K562 (cell line): ENCODE results near the gene PPAN. TPM values are rescaled to one million over a fixed set of nuclear protein-coding genes. Genes with fewer than 3 reads are reported as not detected.

ENCODE experiments used
- CREM ChIP-seq: IDR thresholded peaks from 2 replicates; pipeline ENCODE4 v1.6.1; 2014; ENCODE audit warnings: antibody characterized with exemption, low read depth
- CTBP1 ChIP-seq: fragments of 450-650 bp; IDR thresholded peaks from 2 replicates; pipeline ENCODE4 v1.6.1; 2016; ENCODE audit warnings: borderline replicate concordance
- DMBX1 ChIP-seq: fragments of 250-450 bp; sonication (Bioruptor Pico); IDR thresholded peaks from 2 replicates; pipeline ENCODE4 v1.8.0; 2022; ENCODE audit warnings: inconsistent platforms, mild to moderate bottlenecking, moderate library complexity, borderline replicate concordance
- EP300 ChIP-seq: IDR thresholded peaks from 2 replicates; pipeline ENCODE4 v1.6.1; 2012; ENCODE audit warnings: low read length, improper control_type of control experiment
- FOXA3 ChIP-seq, 2 experiments: fragments of 450-650 bp in 1 of 2; sonication (generic) in 1 of 2; formaldehyde crosslinking; IDR thresholded peaks in 1 of 2; conservative IDR thresholded peaks in 1 of 2; 2 replicates each; pipeline versions ENCODE4 v1.4.0 to v1.8.0; 2020 to 2022; ENCODE audit warnings: mild to moderate bottlenecking in 2 of 2, missing genetic modification reagents in 1 of 2
- FOXM1 ChIP-seq, 2 experiments: fragments of 450-650 bp in 1 of 2; sonication (generic) in 1 of 2; formaldehyde crosslinking in 1 of 2; IDR thresholded peaks; 2 replicates each; pipeline versions ENCODE4 v1.6.1 to v1.9.0; 2017 to 2022; ENCODE audit warnings: low read depth in 2 of 2, mild to moderate bottlenecking in 2 of 2, missing genetic modification reagents in 1 of 2, moderate library complexity in 1 of 2
- GATAD2A ChIP-seq: fragments of 450-650 bp; IDR thresholded peaks from 2 replicates; pipeline ENCODE4 v1.6.1; 2017
- HMG20A ChIP-seq: fragments of 450-650 bp; formaldehyde crosslinking; conservative IDR thresholded peaks from 2 replicates; pipeline ENCODE4 v1.4.0; 2020; ENCODE audit warnings: mild to moderate bottlenecking, mixed read lengths
- HSF4 ChIP-seq: fragments of 250-450 bp; sonication (Bioruptor Pico); IDR thresholded peaks from 2 replicates; pipeline ENCODE4 v2.1.2; 2022; ENCODE audit warnings: mild to moderate bottlenecking, moderate library complexity, borderline replicate concordance
- KLF10 ChIP-seq: fragments of 250-450 bp; sonication (Bioruptor Pico); IDR thresholded peaks from 2 replicates; pipeline ENCODE4 v1.6.1; 2021; ENCODE audit warnings: matching md5 sums
- NR1H2 ChIP-seq: sonication (generic); formaldehyde crosslinking; IDR thresholded peaks from 2 replicates; pipeline ENCODE4 v1.4.0; 2020; ENCODE audit warnings: mild to moderate bottlenecking, missing genetic modification reagents
- NRF1 ChIP-seq, 2 experiments: fragments of 450-650 bp; IDR thresholded peaks in 1 of 2; conservative IDR thresholded peaks in 1 of 2; 2 replicates each; pipeline ENCODE4 v1.6.1; 2014; ENCODE audit warnings: mild to moderate bottlenecking in 2 of 2
- PHF8 ChIP-seq: fragments of 200-600 bp; sonication (generic); IDR thresholded peaks from 2 replicates; pipeline ENCODE4 v1.6.1; 2012; ENCODE audit warnings: mixed run types, mild to moderate bottlenecking, inconsistent platforms, low read length, moderate library complexity, borderline replicate concordance
- RBM14 ChIP-seq: fragments of 200-400 bp; formaldehyde crosslinking; IDR thresholded peaks from 2 replicates; pipeline ENCODE4 v1.6.1; 2018; ENCODE audit warnings: low read depth, mild to moderate bottlenecking, low read length, moderate library complexity, borderline replicate concordance; ENCODE audit not compliant: insufficient read depth
- RUNX1 ChIP-seq: sonication (generic); IDR thresholded peaks from 2 replicates; pipeline ENCODE4 v1.6.1; 2016; ENCODE audit warnings: antibody characterized with exemption, low read depth
- TCF7L2 ChIP-seq: fragments of 150-350 bp; IDR thresholded peaks from 2 replicates; pipeline ENCODE4 v1.6.1; 2016; ENCODE audit warnings: low read depth, mild to moderate bottlenecking, low read length, moderate library complexity
- TEAD2 ChIP-seq: fragments of 450-650 bp; IDR thresholded peaks from 2 replicates; pipeline ENCODE4 v1.6.1; 2016; ENCODE audit warnings: missing genetic modification characterization, control low read depth, missing compliant biosample characterization
- YBX1 ChIP-seq: fragments of 450-650 bp; IDR thresholded peaks from 2 replicates; pipeline ENCODE4 v1.7.1; 2016; ENCODE audit warnings: mild to moderate bottlenecking
- ZNF121 ChIP-seq: sonication (generic); formaldehyde crosslinking; conservative IDR thresholded peaks from 2 replicates; pipeline ENCODE4 v1.8.0; 2022; ENCODE audit warnings: missing genetic modification reagents
- ZNF143 ChIP-seq: sonication (generic); formaldehyde crosslinking; IDR thresholded peaks from 2 replicates; pipeline ENCODE4 v1.9.0; 2022; ENCODE audit warnings: mild to moderate bottlenecking, missing genetic modification reagents
- ZNF436 ChIP-seq: fragments of 250-450, 450-650 bp; sonication (Bioruptor Pico); formaldehyde crosslinking; IDR thresholded peaks from 2 replicates; pipeline ENCODE4 v1.7.0; 2020; ENCODE audit warnings: mild to moderate bottlenecking
- ZNF77 ChIP-seq: fragments of 250-450 bp; sonication (Bioruptor Pico); IDR thresholded peaks from 2 replicates; pipeline ENCODE4 v1.5.0; 2020
- polyA plus RNA-seq, 8 experiments: library from polyadenylated mRNA; depleted of rRNA in 4 of 8; stranded (reverse) in 5 of 8; unstranded in 3 of 8; fragments of >200 nt; fragmentation: Nextera tagmentation in 2 of 8; fragmentation: Illumina TruSeq in 1 of 8; extraction: Ambion mirVana in 2 of 8; extraction: Trizol in 1 of 8; gene quantifications; 2 replicates each; pipeline versions ENCODE4 v1.2.1 to v1.2.3, GENCODE V29; 2011 to 2014; ENCODE audit warnings: inconsistent platforms in 1 of 8, missing spikeins in 1 of 8
- total RNA-seq, 7 experiments: library from RNA; depleted of rRNA in 6 of 7; stranded (reverse); fragments of >200 nt in 6 of 7; fragmentation: Illumina TruSeq in 2 of 7; extraction: Trizol in 2 of 7; gene quantifications; 2 replicates each; pipeline versions ENCODE4 v1.2.1 to v1.2.3, GENCODE V29; 2011 to 2021; ENCODE audit warnings: low replicate concordance in 1 of 7
- TF ChIP-seq, protein P1 (sequence below): sonication (generic); formaldehyde crosslinking; IDR thresholded peaks from 2 replicates; pipeline ENCODE4 v1.8.1; 2023; ENCODE audit warnings: mild to moderate bottlenecking, missing genetic modification reagents
- TF ChIP-seq, protein P2 (sequence below): fragments of 250-450 bp; sonication (Bioruptor Pico); IDR thresholded peaks from 2 replicates; pipeline ENCODE4 v1.8.0; 2021; ENCODE audit warnings: moderate library complexity, mild to moderate bottlenecking, inconsistent platforms
- TF ChIP-seq, protein P3 (sequence below): fragments of 450-650 bp; formaldehyde crosslinking; IDR thresholded peaks from 2 replicates; pipeline ENCODE4 v1.4.0; 2022; ENCODE audit warnings: mild to moderate bottlenecking, moderate library complexity

The PPAN gene
- total and polyA plus RNA-seq, 9 of the 15 experiments (the other 6 are each of a cell fraction or from before 2014, with no cell fraction given), result 2.2 to 129 (median 59.1) TPM

DNA sequence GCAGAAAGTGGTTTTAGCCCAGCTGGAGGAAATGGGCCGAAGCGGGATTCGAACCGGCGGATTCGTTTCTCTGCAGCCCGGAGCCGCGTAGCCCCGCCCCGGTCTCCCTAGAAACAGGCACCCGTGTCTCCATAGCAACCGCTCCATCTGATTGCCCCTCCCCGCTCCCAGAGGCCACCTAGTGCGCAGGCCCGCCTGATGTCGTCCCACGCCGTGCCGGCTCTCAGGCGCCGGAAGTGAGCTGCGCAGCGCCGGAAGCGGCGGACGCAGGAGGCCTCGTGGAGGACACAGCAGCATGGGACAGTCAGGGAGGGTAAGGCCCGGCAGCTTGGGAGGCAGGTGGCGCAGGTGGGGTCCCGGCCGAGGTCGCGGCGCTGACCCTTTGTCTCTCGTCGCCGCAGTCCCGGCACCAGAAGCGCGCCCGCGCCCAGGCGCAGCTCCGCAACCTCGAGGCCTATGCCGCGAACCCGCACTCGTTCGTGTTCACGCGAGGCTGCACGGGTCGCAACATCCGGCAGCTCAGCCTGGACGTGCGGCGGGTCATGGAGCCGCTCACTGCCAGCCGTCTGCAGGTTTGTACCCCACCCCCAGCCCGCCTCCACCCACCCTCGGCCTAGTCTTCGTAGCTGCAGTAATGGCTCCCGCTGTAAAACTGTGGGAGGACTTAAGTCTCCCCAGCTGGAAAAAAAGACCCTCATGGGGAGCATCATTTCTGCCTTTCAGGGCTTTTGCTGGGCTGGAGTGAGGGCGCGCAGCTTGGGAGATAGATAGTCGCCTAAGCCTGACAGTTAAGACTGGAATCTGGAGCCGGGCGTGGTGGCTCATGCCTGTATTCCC is at the start of gene PPAN (continued):
- TF ChIP-seq, protein P1, sequence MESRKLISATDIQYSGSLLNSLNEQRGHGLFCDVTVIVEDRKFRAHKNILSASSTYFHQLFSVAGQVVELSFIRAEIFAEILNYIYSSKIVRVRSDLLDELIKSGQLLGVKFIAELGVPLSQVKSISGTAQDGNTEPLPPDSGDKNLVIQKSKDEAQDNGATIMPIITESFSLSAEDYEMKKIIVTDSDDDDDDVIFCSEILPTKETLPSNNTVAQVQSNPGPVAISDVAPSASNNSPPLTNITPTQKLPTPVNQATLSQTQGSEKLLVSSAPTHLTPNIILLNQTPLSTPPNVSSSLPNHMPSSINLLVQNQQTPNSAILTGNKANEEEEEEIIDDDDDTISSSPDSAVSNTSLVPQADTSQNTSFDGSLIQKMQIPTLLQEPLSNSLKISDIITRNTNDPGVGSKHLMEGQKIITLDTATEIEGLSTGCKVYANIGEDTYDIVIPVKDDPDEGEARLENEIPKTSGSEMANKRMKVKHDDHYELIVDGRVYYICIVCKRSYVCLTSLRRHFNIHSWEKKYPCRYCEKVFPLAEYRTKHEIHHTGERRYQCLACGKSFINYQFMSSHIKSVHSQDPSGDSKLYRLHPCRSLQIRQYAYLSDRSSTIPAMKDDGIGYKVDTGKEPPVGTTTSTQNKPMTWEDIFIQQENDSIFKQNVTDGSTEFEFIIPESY (CRISPR knock-in tag), result peak; percentile 9; the same call in 1 of the 2 replicates
- TF ChIP-seq RUNX1 (no peak), ZNF121 (CRISPR knock-in tag) (no peak), CREM (peak; percentile 98), PHF8 (peak; percentile 96), RBM14 (no peak), HSF4 (no peak), YBX1 (no peak), FOXA3 (CRISPR knock-in tag; conservative IDR thresholded peaks at IDR 0.05 in 1 of 2, IDR thresholded peaks at IDR 0.05 in 1 of 2) (no peak), FOXM1 (IDR thresholded peaks at IDR 0.05; ENCODE audit: low read depth) (no peak), FOXM1 (CRISPR knock-in tag; IDR thresholded peaks at IDR 0.05; ENCODE audit: low read depth) (0 out of 2 replicates have a peak, but pooled peaks have one; percentile 8), DMBX1 (CRISPR knock-in tag) (no peak), ZNF143 (no peak), TCF7L2 (no peak), NR1H2 (CRISPR knock-in tag) (no peak), TEAD2 (tag) (no peak), ZNF77 (no peak), KLF10 (CRISPR knock-in tag) (no peak), GATAD2A (no peak), EP300 (no peak), HMG20A (CRISPR knock-in tag) (no peak), ZNF436 (CRISPR knock-in tag) (no peak), CTBP1 (peak; percentile 38; the same call in 1 of the 2 replicates), NRF1 (conservative IDR thresholded peaks at IDR 0.05 in 1 of 2, IDR thresholded peaks at IDR 0.05 in 1 of 2) (peak; percentile 95 to 96)
- TF ChIP-seq, protein P2, sequence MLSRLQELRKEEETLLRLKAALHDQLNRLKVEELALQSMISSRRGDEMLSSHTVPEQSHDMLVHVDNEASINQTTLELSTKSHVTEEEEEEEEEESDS (CRISPR knock-in tag), result no peak
- TF ChIP-seq, protein P3, sequence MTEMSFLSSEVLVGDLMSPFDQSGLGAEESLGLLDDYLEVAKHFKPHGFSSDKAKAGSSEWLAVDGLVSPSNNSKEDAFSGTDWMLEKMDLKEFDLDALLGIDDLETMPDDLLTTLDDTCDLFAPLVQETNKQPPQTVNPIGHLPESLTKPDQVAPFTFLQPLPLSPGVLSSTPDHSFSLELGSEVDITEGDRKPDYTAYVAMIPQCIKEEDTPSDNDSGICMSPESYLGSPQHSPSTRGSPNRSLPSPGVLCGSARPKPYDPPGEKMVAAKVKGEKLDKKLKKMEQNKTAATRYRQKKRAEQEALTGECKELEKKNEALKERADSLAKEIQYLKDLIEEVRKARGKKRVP, result no peak
